Stimulated activated naive CD8-positive, alpha-beta T cell treated with anti-CD3 and anti-CD28 coated beads, Interleukin-15, amount 100 ng/mL, for 72 hours (primary cell): Measurements from ENCODE around the gene RSRC1.
"Not testable (repeated sequence)": the region's sequence is repeated elsewhere in the genome, so short reads cannot be mapped to it uniquely, and the experiment has no call there.

Source experiments
- ATAC-seq: fragments of 150-1000 bp; cut with Tn5 transposase; 2 replicates; pipeline ENCODE4 v1.10.0; 2021; ENCODE audit warnings: mild to moderate bottlenecking, moderate library complexity
- DNase-seq, 2 donors: peaks; one replicate each; pipeline ENCODE4 v3.0.0; 2021 to 2022
- H3K27ac Mint-ChIP-seq, 2 donors: one replicate each; pipeline ENCODE4 v1.8.0; 2022; ENCODE audit warnings: mild to moderate bottlenecking in 2 of 2, mixed read lengths in 2 of 2, moderate library complexity in 2 of 2
- H3K27me3 Mint-ChIP-seq: one replicate; pipeline ENCODE4 v1.8.0; 2022; ENCODE audit warnings: mixed read lengths
- H3K4me1 Mint-ChIP-seq: one replicate; pipeline ENCODE4 v1.8.0; 2022; ENCODE audit warnings: mild to moderate bottlenecking, mixed read lengths
- H3K4me3 Mint-ChIP-seq, 2 donors: one replicate each; pipeline ENCODE4 v1.8.0; 2022; ENCODE audit warnings: mild to moderate bottlenecking in 2 of 2, mixed read lengths in 2 of 2, moderate library complexity in 1 of 2
- H3K9me3 Mint-ChIP-seq, 2 donors: one replicate each; pipeline ENCODE4 v1.8.0; 2022; ENCODE audit warnings: mixed read lengths in 2 of 2

RSRC1 gene

GRCh38 chr3:158404131-158404718 is 294.3 kb downstream of the RSRC1 start:
- ATAC-seq (no peak), DNase-seq (no peak)
- H3K4me1 Mint-ChIP-seq = no peaks in the 10 kb centered on the region
- H3K27me3 Mint-ChIP-seq = no peaks in the 10 kb centered on the region
- no peak overlapping the region for H3K27ac Mint-ChIP-seq
- H3K9me3 Mint-ChIP-seq = no peaks in the 10 kb centered on the region
- no peak overlapping the region for H3K4me3 Mint-ChIP-seq

GRCh38 chr3:158405507-158405906 is 295.6 kb downstream of the RSRC1 start:
- Mint-ChIP-seq H3K27ac (no peak overlapping the region), H3K4me1 (no peaks in the 10 kb centered on the region), H3K27me3 (no peaks in the 10 kb centered on the region), H3K4me3 (no peak overlapping the region), H3K9me3 (no peaks in the 10 kb centered on the region)
- DNase-seq = no peak
- ATAC-seq = no peak

DNA sequence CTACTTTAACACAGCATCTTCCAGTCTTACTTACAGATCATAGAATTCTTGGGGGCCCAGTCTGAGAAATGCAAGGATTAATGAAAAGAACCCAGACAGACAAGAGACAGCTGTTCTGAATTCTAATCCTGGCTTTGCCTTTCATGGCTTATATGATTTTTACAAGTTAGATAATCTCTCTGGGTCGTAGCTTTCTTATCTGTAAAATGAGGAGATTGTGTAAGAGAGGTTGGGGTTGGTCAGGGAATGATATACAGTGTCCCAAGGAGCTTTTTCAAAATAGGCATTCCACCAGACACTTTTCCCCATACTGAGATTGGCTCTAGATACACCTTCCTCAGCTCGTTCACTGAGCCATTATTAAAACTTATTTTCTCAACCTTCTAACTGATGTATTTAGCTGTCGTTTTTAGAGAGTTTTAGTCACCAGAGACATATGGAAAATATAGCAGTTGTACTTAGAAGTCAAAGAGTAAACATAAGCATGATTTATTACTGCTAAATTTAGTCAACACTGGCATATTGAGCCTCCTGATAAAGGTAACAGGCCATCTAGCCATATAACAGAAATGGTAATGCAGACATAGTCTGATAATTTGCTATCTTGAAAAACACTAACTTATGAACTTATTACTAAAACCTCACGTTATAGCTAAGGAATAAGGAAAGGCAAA is 298.1 kb downstream of the RSRC1 start:
- Mint-ChIP-seq H3K4me3 (no peak overlapping the region), H3K27me3 (no peaks in the 10 kb centered on the region), H3K27ac (no peak overlapping the region), H3K9me3 (no peaks in the 10 kb centered on the region), H3K4me1 (no peaks in the 10 kb centered on the region)
- DNase-seq (no peak), ATAC-seq (no peak)

GRCh38 chr3:158408518-158408897 is 298.6 kb downstream of the RSRC1 start:
- not testable (repeated sequence) for ATAC-seq, H3K4me3 Mint-ChIP-seq

DNA sequence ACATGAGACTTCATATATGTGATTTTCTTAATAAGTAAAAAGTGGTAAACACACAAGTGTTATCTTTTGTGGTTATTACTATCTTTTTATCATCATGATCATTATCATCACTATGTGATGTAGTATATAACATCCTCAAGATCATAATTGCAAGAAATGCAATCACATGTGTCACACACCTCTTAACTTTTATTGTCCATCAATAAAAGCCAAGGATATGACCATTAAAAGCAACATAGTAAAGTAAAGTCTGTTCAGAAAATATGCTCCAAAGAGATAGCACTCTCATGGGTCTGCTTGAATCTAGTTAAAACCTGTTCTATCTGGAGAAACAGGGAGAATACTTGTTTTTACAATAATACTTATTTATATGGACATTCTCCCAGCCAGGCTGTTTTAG is 308.1 kb downstream of the RSRC1 start:
- no peak for ATAC-seq
- Mint-ChIP-seq H3K27me3 (no peaks in the 10 kb centered on the region), H3K4me1 (peaks cover 6% of the 10 kb centered on the region), H3K9me3 (peaks cover 0 to 4% of the 10 kb centered on the region in 2 donors), H3K27ac (no peak overlapping the region), H3K4me3 (no peak overlapping the region)
- no peak for DNase-seq

More at GRCh38 chr3:158408518-158408897, 298.6 kb downstream of the RSRC1 start:
- H3K9me3 Mint-ChIP-seq, DNase-seq, H3K27ac Mint-ChIP-seq, H3K4me1 Mint-ChIP-seq, H3K27me3 Mint-ChIP-seq: not testable (repeated sequence)

DNA sequence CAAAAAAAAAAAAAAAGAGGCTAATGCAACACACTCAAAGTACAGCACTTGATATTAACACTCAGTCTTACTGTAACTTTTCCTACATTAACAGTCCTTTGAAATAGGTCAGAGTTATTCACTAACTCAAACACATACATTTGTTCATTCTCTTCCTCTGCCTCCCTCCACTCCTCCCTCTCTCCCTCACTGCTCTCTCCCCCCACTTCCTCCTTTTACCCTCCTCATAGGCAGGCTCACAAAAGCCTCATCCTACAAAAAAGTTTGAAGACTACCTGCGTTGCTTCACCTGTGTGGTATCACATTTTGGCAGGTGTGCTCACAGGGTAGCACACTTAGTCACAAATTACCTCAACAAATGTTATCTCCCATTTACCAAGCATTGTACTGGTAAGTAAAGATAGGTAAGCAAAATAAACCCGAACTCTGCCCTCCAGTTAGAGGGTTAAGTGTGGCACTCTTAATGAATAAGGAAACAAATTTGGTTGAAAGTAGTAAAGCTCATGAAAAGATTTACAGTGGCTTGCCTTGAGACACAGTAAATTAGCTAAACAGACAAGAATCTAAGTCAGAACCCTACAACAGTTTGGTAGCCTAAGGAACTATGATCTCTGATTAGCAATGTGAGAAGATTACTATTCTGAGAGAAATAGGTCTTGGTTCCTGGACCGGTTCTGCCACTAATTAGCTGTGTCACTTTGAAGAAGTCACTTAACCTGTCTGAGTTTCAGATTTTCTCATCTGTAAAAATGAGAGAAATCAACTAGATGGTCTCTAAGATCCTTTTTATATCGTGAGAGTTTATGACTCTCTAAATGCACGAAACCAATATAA is 310.1 kb downstream of the RSRC1 start:
- Mint-ChIP-seq H3K4me1 (peaks cover 6% of the 10 kb centered on the region), H3K27ac (no peak overlapping the region), H3K9me3 (peaks cover 0 to 4% of the 10 kb centered on the region in 2 donors), H3K4me3 (no peak overlapping the region), H3K27me3 (no peaks in the 10 kb centered on the region)
- DNase-seq (no peak), ATAC-seq (no peak)

- H3K27ac Mint-ChIP-seq = no peak overlapping the region
Measured at GRCh38 chr3:158420654-158421396, 310.9 kb downstream of the RSRC1 start.

DNA sequence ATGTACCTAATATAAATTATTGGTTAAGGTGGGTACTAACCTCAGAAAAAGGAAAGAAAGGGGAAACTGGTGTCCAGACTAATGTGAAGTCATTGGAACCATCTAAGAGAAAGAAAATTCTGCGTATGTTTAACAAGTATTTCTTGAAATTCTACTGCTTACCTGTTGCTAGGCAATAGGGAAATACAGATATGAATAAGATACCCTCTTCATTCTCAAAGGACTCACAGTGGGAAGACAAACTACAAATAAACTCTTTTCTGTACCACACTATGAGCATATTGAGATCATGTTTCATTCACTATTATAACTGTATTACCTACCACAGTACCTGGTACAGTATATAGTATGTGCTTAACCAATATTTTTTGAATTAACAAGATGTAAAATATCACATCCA is 320.6 kb downstream of the RSRC1 start:
- no peaks in the 10 kb centered on the region for H3K4me1 Mint-ChIP-seq
- no peak overlapping the region for H3K27ac Mint-ChIP-seq
- no peaks in the 10 kb centered on the region for H3K9me3 Mint-ChIP-seq
- ATAC-seq (no peak), DNase-seq (no peak)
- no peaks in the 10 kb centered on the region for H3K27me3 Mint-ChIP-seq
- no peak overlapping the region for H3K4me3 Mint-ChIP-seq

More at GRCh38 chr3:158420654-158421396, 310.9 kb downstream of the RSRC1 start:
- DNase-seq = no peak
- H3K4me3 Mint-ChIP-seq = peak overlapping the region in 1 of 2 donors; percentile 6
- H3K4me1 Mint-ChIP-seq = peaks cover 6% of the 10 kb centered on the region
- H3K27me3 Mint-ChIP-seq = no peaks in the 10 kb centered on the region
- peak; percentile 99 for ATAC-seq
- H3K9me3 Mint-ChIP-seq = peaks cover 0 to 4% of the 10 kb centered on the region in 2 donors

- no peaks in the 10 kb centered on the region for H3K27me3 Mint-ChIP-seq
- no peaks in the 10 kb centered on the region for H3K9me3 Mint-ChIP-seq
- ATAC-seq (no peak), DNase-seq (no peak)
- no peaks in the 10 kb centered on the region for H3K4me1 Mint-ChIP-seq
- no peak overlapping the region for H3K4me3 Mint-ChIP-seq
- H3K27ac Mint-ChIP-seq = no peak overlapping the region
Measured at GRCh38 chr3:158430968-158431367, 321.1 kb downstream of the RSRC1 start.

- DNase-seq (no peak), ATAC-seq (no peak)
- H3K4me1 Mint-ChIP-seq = no peaks in the 10 kb centered on the region
- H3K4me3 Mint-ChIP-seq = no peak overlapping the region
- no peaks in the 10 kb centered on the region for H3K27me3 Mint-ChIP-seq
- H3K27ac Mint-ChIP-seq = no peak overlapping the region
- H3K9me3 Mint-ChIP-seq = no peaks in the 10 kb centered on the region
Measured at GRCh38 chr3:158431829-158432228, 321.9 kb downstream of the RSRC1 start.

- peak; percentile 56 for ATAC-seq
- H3K27ac Mint-ChIP-seq = no peak overlapping the region
- no peaks in the 10 kb centered on the region for H3K27me3 Mint-ChIP-seq
- peak in 1 of 2 donors; percentile 13 for DNase-seq
- no peak overlapping the region for H3K4me3 Mint-ChIP-seq
- H3K4me1 Mint-ChIP-seq = no peaks in the 10 kb centered on the region
- H3K9me3 Mint-ChIP-seq = no peaks in the 10 kb centered on the region
Measured at GRCh38 chr3:158434412-158435038, 324.6 kb downstream of the RSRC1 start.

GRCh38 chr3:158443632-158444031 is 333.7 kb downstream of the RSRC1 start:
- Mint-ChIP-seq H3K27ac (no peak overlapping the region), H3K4me3 (no peak overlapping the region), H3K9me3 (no peaks in the 10 kb centered on the region), H3K4me1 (no peaks in the 10 kb centered on the region), H3K27me3 (no peaks in the 10 kb centered on the region)
- ATAC-seq = peak; percentile 69
- DNase-seq = no peak

DNA sequence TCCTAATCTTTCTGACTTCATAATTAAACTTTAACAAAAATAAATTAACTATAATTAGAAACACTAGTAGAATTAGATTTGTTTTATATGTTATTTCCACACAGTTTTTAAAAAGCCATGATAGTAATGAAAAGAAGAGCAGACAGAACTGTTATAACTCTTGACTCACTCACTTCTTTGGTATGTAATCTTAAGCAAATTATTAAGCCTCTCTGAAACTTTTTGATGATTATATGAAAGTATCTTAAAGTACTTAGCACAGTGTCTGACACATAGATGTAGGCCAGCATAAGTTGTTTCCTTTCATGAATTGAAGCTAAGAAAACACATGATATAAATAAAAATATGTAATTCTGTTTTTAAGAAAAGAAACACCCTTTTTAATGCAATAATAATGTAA is 337.5 kb downstream of the RSRC1 start:
- Mint-ChIP-seq H3K4me1 (no peaks in the 10 kb centered on the region), H3K9me3 (no peaks in the 10 kb centered on the region), H3K27me3 (no peaks in the 10 kb centered on the region), H3K4me3 (no peak overlapping the region), H3K27ac (no peak overlapping the region)
- ATAC-seq (no peak), DNase-seq (no peak)

- Mint-ChIP-seq H3K4me3 (no peak overlapping the region), H3K27me3 (no peaks in the 10 kb centered on the region), H3K27ac (no peak overlapping the region), H3K4me1 (no peaks in the 10 kb centered on the region), H3K9me3 (no peaks in the 10 kb centered on the region)
- no peak for DNase-seq
- no peak for ATAC-seq
Measured at GRCh38 chr3:158451405-158452055, 341.6 kb downstream of the RSRC1 start.

GRCh38 chr3:158452334-158452733 is 342.4 kb downstream of the RSRC1 start:
- Mint-ChIP-seq H3K4me1 (no peaks in the 10 kb centered on the region), H3K27me3 (no peaks in the 10 kb centered on the region), H3K9me3 (no peaks in the 10 kb centered on the region), H3K27ac (no peak overlapping the region), H3K4me3 (no peak overlapping the region)
- DNase-seq (no peak), ATAC-seq (no peak)
